GM23338 (cell line): ENCODE data around the gene UBXN11. TPM values are rescaled to one million over a fixed set of nuclear protein-coding genes. Genes with fewer than 3 reads are reported as not detected.

Experiments
- ATAC-seq: fragments of 200-7000 bp; cut with Tn5 transposase; 3 replicates; pipeline ENCODE4 v1.9.1; 2020
- DNase-seq: peaks from one replicate; pipeline ENCODE4 v3.0.0-alpha.2; 2015; ENCODE audit warnings: low spot score
- H2AFZ ChIP-seq: fragments of 200-600 bp; sonication (generic); 2 replicates; pipeline ENCODE4 v1.8.0; 2016; ENCODE audit warnings: antibody characterized with exemption, mild to moderate bottlenecking, moderate library complexity
- H3F3A ChIP-seq: fragments of 200-600 bp; sonication (generic); replicated peaks from 2 replicates; pipeline ENCODE4 v1.8.0; 2017; ENCODE audit warnings: antibody characterized with exemption, mixed run types, low read depth
- H3K27ac ChIP-seq: fragments of 200-600 bp; sonication (generic); 2 replicates; pipeline ENCODE4 v1.6.1; 2016; ENCODE audit warnings: low read depth
- H3K27me3 ChIP-seq: fragments of 200-600 bp; sonication (generic); 2 replicates; pipeline ENCODE4 v1.8.0; 2016; ENCODE audit warnings: mild to moderate bottlenecking, mixed run types, moderate library complexity; ENCODE audit not compliant: insufficient read depth
- H3K36me3 ChIP-seq: fragments of 200-600 bp; sonication (generic); 2 replicates; pipeline ENCODE4 v1.8.0; 2016; ENCODE audit warnings: mild to moderate bottlenecking; ENCODE audit not compliant: insufficient read depth
- H3K4me1 ChIP-seq: fragments of 200-600 bp; sonication (generic); 2 replicates; pipeline ENCODE4 v1.8.0; 2016; ENCODE audit warnings: mild to moderate bottlenecking, moderate library complexity; ENCODE audit not compliant: insufficient read depth
- H3K4me2 ChIP-seq: fragments of 200-600 bp; sonication (generic); 2 replicates; pipeline ENCODE4 v1.7.1; 2017; ENCODE audit warnings: mixed run types
- H3K4me3 ChIP-seq: fragments of 200-600 bp; sonication (generic); 2 replicates; pipeline ENCODE4 v1.6.1; 2016; ENCODE audit warnings: mixed run types
- H3K79me2 ChIP-seq: fragments of 200-600 bp; sonication (generic); replicated peaks from 2 replicates; pipeline ENCODE4 v1.8.0; 2017; ENCODE audit warnings: mild to moderate bottlenecking; ENCODE audit not compliant: insufficient read depth
- H3K9me2 ChIP-seq: fragments of 200-600 bp; sonication (generic); 2 replicates; pipeline ENCODE4 v1.8.0; 2017; ENCODE audit not compliant: insufficient read depth
- H4K20me1 ChIP-seq: fragments of 200-600 bp; sonication (generic); replicated peaks from 2 replicates; pipeline ENCODE4 v1.8.0; 2017; ENCODE audit warnings: mild to moderate bottlenecking; ENCODE audit not compliant: insufficient read depth
- H3K27ac Mint-ChIP-seq: 2 replicates; pipeline ENCODE4 v1.8.0; 2020; ENCODE audit warnings: inconsistent platforms, mild to moderate bottlenecking, moderate library complexity, mixed read lengths
- H3K27me3 Mint-ChIP-seq: 3 replicates; pipeline ENCODE4 v1.8.0; 2022; ENCODE audit warnings: low read depth, mild to moderate bottlenecking, moderate library complexity, mixed read lengths, inconsistent platforms; ENCODE audit not compliant: insufficient read depth, poor library complexity
- H3K36me3 Mint-ChIP-seq: 3 replicates; pipeline ENCODE4 v1.8.0; 2021; ENCODE audit warnings: low read depth, mild to moderate bottlenecking, inconsistent platforms, moderate library complexity, mixed read lengths
- H3K4me1 Mint-ChIP-seq: 3 replicates; pipeline ENCODE4 v1.8.0; 2020; ENCODE audit warnings: mild to moderate bottlenecking, inconsistent platforms, mixed read lengths
- H3K4me3 Mint-ChIP-seq: 3 replicates; pipeline ENCODE4 v1.8.0; 2021; ENCODE audit warnings: moderate library complexity, mild to moderate bottlenecking, inconsistent platforms, mixed read lengths
- H3K9me3 Mint-ChIP-seq: 3 replicates; pipeline ENCODE4 v1.8.0; 2020; ENCODE audit warnings: moderate library complexity, mild to moderate bottlenecking, inconsistent platforms, mixed read lengths
- CREB1 ChIP-seq: fragments of 250-450 bp; sonication (Bioruptor Pico); IDR thresholded peaks from 2 replicates; pipeline ENCODE4 v1.5.0; 2020; ENCODE audit warnings: low read depth, mild to moderate bottlenecking, moderate library complexity
- CTCF ChIP-seq, 2 experiments: fragments of 200-600 bp in 1 of 2; sonication (generic) in 1 of 2; conservative IDR thresholded peaks; 2 replicates each; pipeline versions ENCODE4 v1.5.1 to v1.6.1; 2016 to 2017; ENCODE audit warnings: antibody characterized with exemption in 2 of 2, low read depth in 2 of 2, mild to moderate bottlenecking in 2 of 2, moderate library complexity in 1 of 2
- ETS1 ChIP-seq: IDR thresholded peaks from 2 replicates; pipeline ENCODE4 v1.6.1; 2016; ENCODE audit warnings: antibody characterized with exemption
- EZH2phosphoT487 ChIP-seq: fragments of 200-600 bp; sonication (generic); IDR thresholded peaks from one replicate; pipeline ENCODE4 v1.8.1; 2018; ENCODE audit warnings: antibody characterized with exemption; ENCODE audit not compliant: unreplicated experiment
- JUNB ChIP-seq: IDR thresholded peaks from one replicate; pipeline ENCODE4 v1.6.1; 2016; ENCODE audit warnings: antibody characterized with exemption; ENCODE audit not compliant: unreplicated experiment
- NANOG ChIP-seq: IDR thresholded peaks from 2 replicates; pipeline ENCODE4 v1.6.1; 2016; ENCODE audit warnings: antibody characterized with exemption, borderline replicate concordance
- POLR2AphosphoS5 ChIP-seq: IDR thresholded peaks from 2 replicates; pipeline ENCODE4 v1.6.1; 2016; ENCODE audit warnings: antibody characterized with exemption, low read depth
- STAT1 ChIP-seq: IDR thresholded peaks from one replicate; pipeline ENCODE4 v1.6.1; 2016; ENCODE audit warnings: antibody characterized with exemption; ENCODE audit not compliant: unreplicated experiment
- ZNF114 ChIP-seq: fragments of 250-450 bp; sonication (Bioruptor Pico); IDR thresholded peaks from 2 replicates; pipeline ENCODE4 v1.5.0; 2020; ENCODE audit warnings: mild to moderate bottlenecking, moderate library complexity
- ZNF331 ChIP-seq: fragments of 250-450 bp; sonication (Bioruptor Pico); IDR thresholded peaks from 2 replicates; pipeline ENCODE4 v1.5.0; 2020; ENCODE audit warnings: low read depth, mild to moderate bottlenecking, moderate library complexity
- ZNF462 ChIP-seq: fragments of 250-450 bp; sonication (Bioruptor Pico); IDR thresholded peaks from 2 replicates; pipeline ENCODE4 v1.5.0; 2020; ENCODE audit warnings: mild to moderate bottlenecking, moderate library complexity
- polyA plus RNA-seq: library from polyadenylated mRNA; unstranded; fragments of >200 nt; fragmentation: Nextera tagmentation; extraction: Ambion mirVana; gene quantifications from 2 replicates; pipeline ENCODE4 v1.2.1, GENCODE V29; 2016
- total RNA-seq: library from RNA; depleted of rRNA; stranded (reverse); fragments of >200 nt; shearing (Covaris generic); gene quantifications from 2 replicates; pipeline ENCODE4 v1.2.3, GENCODE V29; 2014

UBXN11 gene
- total and polyA plus RNA-seq, 2 experiments from 2014 or later: 8.0 to 8.3 TPM

GRCh38 chr1:26279456-26280332 lies 26.7 kb downstream of the UBXN11 start, which contains the start of gene SH3BGRL3 (continued):
- TF ChIP-seq ETS1 (no peak), NANOG (no peak), EZH2phosphoT487 (no peak), STAT1 (no peak)

- H3K27me3 Mint-ChIP-seq: peaks cover 20% of the 10 kb centered on the region
- H4K20me1 ChIP-seq: no peaks in the 10 kb centered on the region; the same call in 1 of the 2 replicates
- peak overlapping the region; percentile 78; the same call in 1 of the 2 replicates for H3K27ac ChIP-seq
- H3K27me3 ChIP-seq: no peaks in the 10 kb centered on the region
- H3K9me2 ChIP-seq: no peaks in the 10 kb centered on the region
- H3K4me1 Mint-ChIP-seq: peaks cover 48% of the 10 kb centered on the region
- peak; percentile 3; the same call in 2 of the 3 replicates for ATAC-seq
- peak overlapping the region; percentile 85 for H3K4me3 ChIP-seq
- H3K9me3 Mint-ChIP-seq: no peaks in the 10 kb centered on the region; the same call in 2 of the 3 replicates
- H3K79me2 ChIP-seq: no peaks in the 10 kb centered on the region
- H3K4me2 ChIP-seq: peak overlapping the region; percentile 92
- peak overlapping the region; percentile 96; the same call in 1 of the 2 replicates for H3K27ac Mint-ChIP-seq
- peaks cover 21% of the 10 kb centered on the region for H3K36me3 ChIP-seq
- no peak for DNase-seq
- peaks cover 15% of the 10 kb centered on the region for H3K4me1 ChIP-seq
- H3K4me3 Mint-ChIP-seq: peak overlapping the region; percentile 88
- H3F3A ChIP-seq: peaks cover 27% of the 10 kb centered on the region
- H2AFZ ChIP-seq: no peak overlapping the region
- peaks cover 52% of the 10 kb centered on the region for H3K36me3 Mint-ChIP-seq
- TF ChIP-seq NANOG: no peak
- no peak for TF ChIP-seq ZNF114 (CRISPR knock-in tag)
- TF ChIP-seq CTCF (conservative IDR thresholded peaks at IDR 0.05; ENCODE audit: low read depth in 2 of 2): no peak
- no peak for TF ChIP-seq ZNF331 (CRISPR knock-in tag)
- no peak for TF ChIP-seq EZH2phosphoT487
- no peak for TF ChIP-seq CREB1 (CRISPR knock-in tag)
- TF ChIP-seq ZNF462 (CRISPR knock-in tag): no peak
- TF ChIP-seq POLR2AphosphoS5: no peak
- TF ChIP-seq STAT1: no peak
- no peak for TF ChIP-seq JUNB
These were observed 27.5 kb downstream of the UBXN11 start for GRCh38 chr1:26278724-26279455.
